ENCODE measurements around the gene FAM240A. TPM values are rescaled to one million over a fixed set of nuclear protein-coding genes. Genes with fewer than 3 reads are reported as not detected.

Gene FAM240A
- total and polyA plus RNA-seq, 2 donors (not counting 3 experiments of a cell fraction or from before 2014, with no cell fraction given) = not detected

DNA sequence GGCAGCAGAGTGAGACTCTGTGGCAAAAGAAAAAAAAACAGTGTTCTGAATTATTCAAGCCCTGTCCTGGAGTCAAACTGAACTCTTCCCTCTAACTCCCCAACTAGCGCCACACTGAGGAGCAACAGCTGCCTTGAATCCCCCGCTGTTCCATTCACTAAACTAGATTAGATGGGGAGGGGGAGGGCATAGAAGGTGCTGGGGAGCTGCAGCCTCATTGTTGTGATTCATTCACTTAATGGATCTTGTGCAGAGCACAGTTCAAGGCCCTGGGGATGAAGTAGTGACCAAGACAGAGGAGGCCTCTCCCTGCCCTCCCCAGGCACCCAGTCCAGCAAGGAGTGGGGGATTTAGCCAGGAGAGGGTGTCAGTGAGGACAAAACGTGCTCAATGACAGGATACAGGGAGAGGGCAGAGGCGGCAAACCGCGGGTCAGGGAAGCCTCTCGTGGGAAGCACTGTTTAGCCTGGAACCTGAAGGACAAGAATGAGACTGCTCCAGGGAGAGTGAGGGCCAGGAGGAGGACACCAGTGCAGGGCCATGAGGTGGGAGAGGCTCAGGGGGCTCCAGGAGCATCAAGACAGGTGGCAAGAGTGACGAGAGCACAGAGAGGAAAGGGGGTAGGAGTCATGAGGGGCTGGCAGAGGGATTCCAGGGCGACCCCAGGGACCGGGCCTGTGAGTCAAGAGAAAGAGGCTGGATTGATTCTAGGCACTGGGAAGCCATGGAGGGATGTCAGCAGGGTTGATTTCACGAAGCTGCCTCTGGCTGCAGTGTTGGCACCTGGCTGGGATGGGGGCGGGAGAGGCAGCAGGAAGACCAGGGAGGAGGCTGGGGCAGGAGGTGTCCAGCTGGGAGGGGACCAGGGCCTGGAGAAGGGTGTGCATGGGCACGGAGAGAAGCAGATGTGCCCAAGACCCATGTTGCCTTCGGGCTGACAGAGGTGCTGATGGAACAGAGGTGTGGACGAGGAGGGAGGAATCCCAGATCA lies 49.7 kb downstream of the FAM240A start:
- no TSS peak for BruUV-seq (replicated peaks)
- dilution Hi-C loops (cut with MboI; ENCODE audit: extremely low pct_ligation_motif_present, low sequenced_read_pairs) = no loop called here
- CTCF ChIA-PET = interaction anchor here (1.0 to 2.7 kb wide), 2 partner anchors 32 to 173 kb away, joined by 3 to 14 read pairs; no protein-coding TSS in a partner anchor

More for the DNA sequence above, 49.7 kb downstream of the FAM240A start:
- no peak overlapping the region for H3K27ac ChIP-seq (ENCODE audit: insufficient read depth, low read depth, low read length)
- H3K36me3 ChIP-seq (ENCODE audit: control insufficient read depth in 2 of 2, extremely low read depth in 1 of 2, insufficient read depth in 2 of 2, low read length in 2 of 2) = no peaks in the 10 kb centered on the region
- POLR2A ChIA-PET = no interaction called here
- no peaks in the 10 kb centered on the region for H4K20me1 ChIP-seq (replicated peaks; ENCODE audit: control insufficient read depth, extremely low read depth, insufficient read depth, low read length)
- TF ChIP-seq, protein P1, sequence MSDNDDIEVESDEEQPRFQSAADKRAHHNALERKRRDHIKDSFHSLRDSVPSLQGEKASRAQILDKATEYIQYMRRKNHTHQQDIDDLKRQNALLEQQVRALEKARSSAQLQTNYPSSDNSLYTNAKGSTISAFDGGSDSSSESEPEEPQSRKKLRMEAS (IDR thresholded peaks at IDR 0.05; ENCODE audit: insufficient read depth, insufficient read length) = no peak
- TF ChIP-seq JUN (IDR thresholded peaks at IDR 0.05; ENCODE audit: borderline replicate concordance, insufficient read depth, insufficient read length, low read depth) (no peak), FOS (IDR thresholded peaks at IDR 0.05; ENCODE audit: borderline replicate concordance, insufficient read depth, low read length) (no peak), POLR2A (IDR thresholded peaks at IDR 0.05; ENCODE audit: low read depth, low read length) (no peak), MYC (IDR thresholded peaks at IDR 0.05; ENCODE audit: low read depth, low read length) (no peak)
- TF ChIP-seq, protein P2, sequence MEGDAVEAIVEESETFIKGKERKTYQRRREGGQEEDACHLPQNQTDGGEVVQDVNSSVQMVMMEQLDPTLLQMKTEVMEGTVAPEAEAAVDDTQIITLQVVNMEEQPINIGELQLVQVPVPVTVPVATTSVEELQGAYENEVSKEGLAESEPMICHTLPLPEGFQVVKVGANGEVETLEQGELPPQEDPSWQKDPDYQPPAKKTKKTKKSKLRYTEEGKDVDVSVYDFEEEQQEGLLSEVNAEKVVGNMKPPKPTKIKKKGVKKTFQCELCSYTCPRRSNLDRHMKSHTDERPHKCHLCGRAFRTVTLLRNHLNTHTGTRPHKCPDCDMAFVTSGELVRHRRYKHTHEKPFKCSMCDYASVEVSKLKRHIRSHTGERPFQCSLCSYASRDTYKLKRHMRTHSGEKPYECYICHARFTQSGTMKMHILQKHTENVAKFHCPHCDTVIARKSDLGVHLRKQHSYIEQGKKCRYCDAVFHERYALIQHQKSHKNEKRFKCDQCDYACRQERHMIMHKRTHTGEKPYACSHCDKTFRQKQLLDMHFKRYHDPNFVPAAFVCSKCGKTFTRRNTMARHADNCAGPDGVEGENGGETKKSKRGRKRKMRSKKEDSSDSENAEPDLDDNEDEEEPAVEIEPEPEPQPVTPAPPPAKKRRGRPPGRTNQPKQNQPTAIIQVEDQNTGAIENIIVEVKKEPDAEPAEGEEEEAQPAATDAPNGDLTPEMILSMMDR (IDR thresholded peaks at IDR 0.05; ENCODE audit: extremely low read depth in 1 of 2, insufficient read depth in 1 of 2, low read depth in 1 of 2, low read length in 2 of 2) = no peak
- no peaks in the 10 kb centered on the region for H3K79me2 ChIP-seq (ENCODE audit: control insufficient read depth, insufficient read depth, low read length)
- H3K4me1 ChIP-seq (ENCODE audit: control insufficient read depth, extremely low read depth, insufficient read depth, low read length) = no peaks in the 10 kb centered on the region
- H3K4me3 ChIP-seq (replicated peaks in 1 of 3; ENCODE audit: insufficient read depth in 1 of 3, low read depth in 1 of 3, low read length in 3 of 3) = no peak overlapping the region
- intact Hi-C loops (cut with micrococcal nuclease) = no loop called here
- H2AFZ ChIP-seq (ENCODE audit: low read depth, low read length) = no peak overlapping the region
- H3K9me3 ChIP-seq (replicated peaks; ENCODE audit: control insufficient read depth, insufficient read depth, low read length) = no peaks in the 10 kb centered on the region
- H3K4me2 ChIP-seq (ENCODE audit: insufficient read depth, low read length) = no peak overlapping the region
- no peaks in the 10 kb centered on the region for H3K9me1 ChIP-seq (replicated peaks; ENCODE audit: control insufficient read depth, extremely low read depth, insufficient read depth, low read length)
- FAIRE-seq (no peak), DNase-seq (ENCODE audit: low read depth, low spot score) (no peak)
- no peak overlapping the region for H3K9ac ChIP-seq (replicated peaks; ENCODE audit: extremely low read depth, insufficient read depth, low read length)
- H3K27me3 ChIP-seq (ENCODE audit: control insufficient read depth in 2 of 2, insufficient read depth in 2 of 2, low read length in 2 of 2) = no peaks in the 10 kb centered on the region

Measured in endothelial cell of umbilical vein (primary cell).